A673 (cell line): ENCODE measurements around the gene BCAR1.

Source experiments
- EZH2 ChIP-seq: fragments of 200-600 bp; sonication (generic); IDR thresholded peaks from 2 replicates; pipeline ENCODE4 v1.6.1; 2017; ENCODE audit warnings: borderline replicate concordance, low read depth, mild to moderate bottlenecking, mixed read lengths, antibody characterized with exemption, low read length; ENCODE audit not compliant: poor library complexity, severe bottlenecking
- TF ChIP-seq, protein P1 (sequence below): fragments of 300-800, 200-600 bp; sonication (generic); conservative IDR thresholded peaks from 2 replicates; pipeline ENCODE4 v1.5.1; 2017; ENCODE audit warnings: low read depth, mild to moderate bottlenecking, antibody characterized with exemption, low read length, moderate library complexity, mixed read lengths

DNA sequence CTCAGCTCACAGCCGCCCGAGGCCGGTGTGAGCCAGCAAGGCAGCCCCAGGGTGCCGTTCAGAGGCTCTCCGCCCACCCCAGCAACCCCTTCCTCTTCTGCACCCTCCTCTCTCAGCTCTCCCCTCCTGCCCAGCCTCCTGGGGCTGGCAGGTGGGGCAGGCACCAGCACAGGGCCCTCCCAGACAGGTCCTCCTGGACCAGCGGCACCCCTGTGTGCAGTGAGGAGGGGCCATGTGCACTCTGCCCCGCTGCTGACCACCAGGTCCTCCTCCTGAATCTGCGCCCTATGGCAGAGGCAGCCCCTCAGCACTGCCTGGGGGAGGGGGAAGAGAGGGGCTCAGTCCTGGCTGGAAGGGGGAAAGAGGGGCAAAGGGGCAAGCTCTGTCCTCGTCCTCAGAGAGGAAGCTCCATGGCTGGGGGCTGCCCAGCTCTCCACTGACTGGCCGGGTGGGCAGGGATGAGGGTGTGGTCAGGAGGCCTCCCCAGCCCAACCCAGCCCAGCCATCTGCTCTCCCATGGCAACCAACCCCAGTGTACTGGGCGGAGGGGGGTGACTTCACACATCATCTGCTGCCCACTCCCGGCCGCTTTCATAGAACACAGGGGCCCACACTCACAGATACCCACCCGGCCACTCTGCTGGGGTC lies 5.4 kb upstream of the BCAR1 start:
- TF ChIP-seq, protein P1, sequence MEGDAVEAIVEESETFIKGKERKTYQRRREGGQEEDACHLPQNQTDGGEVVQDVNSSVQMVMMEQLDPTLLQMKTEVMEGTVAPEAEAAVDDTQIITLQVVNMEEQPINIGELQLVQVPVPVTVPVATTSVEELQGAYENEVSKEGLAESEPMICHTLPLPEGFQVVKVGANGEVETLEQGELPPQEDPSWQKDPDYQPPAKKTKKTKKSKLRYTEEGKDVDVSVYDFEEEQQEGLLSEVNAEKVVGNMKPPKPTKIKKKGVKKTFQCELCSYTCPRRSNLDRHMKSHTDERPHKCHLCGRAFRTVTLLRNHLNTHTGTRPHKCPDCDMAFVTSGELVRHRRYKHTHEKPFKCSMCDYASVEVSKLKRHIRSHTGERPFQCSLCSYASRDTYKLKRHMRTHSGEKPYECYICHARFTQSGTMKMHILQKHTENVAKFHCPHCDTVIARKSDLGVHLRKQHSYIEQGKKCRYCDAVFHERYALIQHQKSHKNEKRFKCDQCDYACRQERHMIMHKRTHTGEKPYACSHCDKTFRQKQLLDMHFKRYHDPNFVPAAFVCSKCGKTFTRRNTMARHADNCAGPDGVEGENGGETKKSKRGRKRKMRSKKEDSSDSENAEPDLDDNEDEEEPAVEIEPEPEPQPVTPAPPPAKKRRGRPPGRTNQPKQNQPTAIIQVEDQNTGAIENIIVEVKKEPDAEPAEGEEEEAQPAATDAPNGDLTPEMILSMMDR = no peak
- no peak for TF ChIP-seq EZH2
